GM21825 (cell line): ENCODE results near the gene KCNG2.

Experiments
- ATAC-seq: cut with Tn5 transposase; IDR thresholded peaks from one replicate; pipeline ENCODE4 v1.9.1; 2021; ENCODE audit warnings: mild to moderate bottlenecking, moderate library complexity; ENCODE audit not compliant: unreplicated experiment

The KCNG2 gene

GRCh38 chr18:79796531-79797405 lies 970 bp upstream of the KCNG2 start:
- ATAC-seq = no peak

- no peak for ATAC-seq
Observed at GRCh38 chr18:79798346-79798998, 734 bp downstream of the KCNG2 start.

GRCh38 chr18:79798999-79799370 lies 1.2 kb downstream of the KCNG2 start:
- ATAC-seq = no peak

- no peak for ATAC-seq
Observed at GRCh38 chr18:79799619-79800370, 2.1 kb downstream of the KCNG2 start.

- ATAC-seq = no peak
Observed at GRCh38 chr18:79800371-79801180, 2.8 kb downstream of the KCNG2 start.

GRCh38 chr18:79801217-79801616 lies 3.5 kb downstream of the KCNG2 start:
- no peak for ATAC-seq

GRCh38 chr18:79801641-79802040 lies 3.9 kb downstream of the KCNG2 start:
- ATAC-seq = no peak

GRCh38 chr18:79802298-79802697 lies 4.6 kb downstream of the KCNG2 start:
- no peak for ATAC-seq

GRCh38 chr18:79803611-79804051 lies 5.9 kb downstream of the KCNG2 start:
- no peak for ATAC-seq

- ATAC-seq = no peak
Observed at GRCh38 chr18:79804130-79804787, 6.5 kb downstream of the KCNG2 start.

- ATAC-seq = no peak
Observed at GRCh38 chr18:79805211-79805887, 7.6 kb downstream of the KCNG2 start.

GRCh38 chr18:79805926-79806487 lies 8.3 kb downstream of the KCNG2 start:
- no peak for ATAC-seq

- no peak for ATAC-seq
Observed at GRCh38 chr18:79806976-79807841, 9.5 kb downstream of the KCNG2 start.

- ATAC-seq = no peak
Observed at GRCh38 chr18:79809482-79810192, 11.9 kb downstream of the KCNG2 start.

- ATAC-seq = no peak
Observed at GRCh38 chr18:79812052-79812451, 14.3 kb downstream of the KCNG2 start.

GRCh38 chr18:79814373-79814772 lies 16.6 kb downstream of the KCNG2 start:
- no peak for ATAC-seq

GRCh38 chr18:79815657-79816056 lies 17.9 kb downstream of the KCNG2 start:
- ATAC-seq = no peak

GRCh38 chr18:79816092-79816491 lies 18.4 kb downstream of the KCNG2 start:
- no peak for ATAC-seq
